Stomach (tissue), 4 donors: Measurements from ENCODE around the gene AUTS2.

Experiments
- CTCF ChIP-seq, 7 experiments: fragments of 450-650 bp in 4 of 7; fragments of 200-600 bp in 3 of 7; sonication (generic) in 3 of 7; IDR thresholded peaks; one replicate each; pipeline ENCODE4 v1.5.1; 2016 to 2019; ENCODE audit warnings: antibody characterized with exemption in 7 of 7, control low read depth in 2 of 7, mild to moderate bottlenecking in 1 of 7
- POLR2AphosphoS5 ChIP-seq, 3 donors: sonication (generic); formaldehyde crosslinking; IDR thresholded peaks; one replicate each; pipeline ENCODE4 v1.6.1; 2016; ENCODE audit warnings: antibody characterized with exemption in 3 of 3

- TF ChIP-seq CTCF (IDR thresholded peaks at IDR 0.05): no peak
- no peak for TF ChIP-seq POLR2AphosphoS5 (IDR thresholded peaks at IDR 0.05)
Observed at GRCh38 chr7:70314221-70314620, 715.9 kb downstream of the AUTS2 start.
